H1 (cell line): ENCODE results near the gene KSR2. TPM values are rescaled to one million over a fixed set of nuclear protein-coding genes. Genes with fewer than 3 reads are reported as not detected.

ENCODE experiments used
- CTCF ChIA-PET: fragments of 300-600 bp; sonication (Branson Sonifier 250); formaldehyde crosslinking; loops from one replicate; lab custom pipeline; 2021; ENCODE audit not compliant: partially characterized antibody; lab: Charles Lee
- POLR2A ChIA-PET: fragments of 300-600 bp; sonication (Branson Sonifier 250); formaldehyde crosslinking; loops from one replicate; lab custom pipeline; 2021; ENCODE audit warnings: inconsistent platforms; ENCODE audit not compliant: partially characterized antibody; lab: Charles Lee
- DNase-seq, 2 experiments: peaks; one replicate each; pipeline versions ENCODE4 v3.0.0 to v3.0.0-alpha.2; 2010 to 2022; ENCODE audit warnings: low spot score in 2 of 2, low read depth in 1 of 2, mixed read lengths in 1 of 2
- FAIRE-seq: peaks from 2 replicates; lab custom pipeline; 2011; peaks lifted over from hg19 to GRCh38; lab: Jason Lieb, UNC
- H2AFZ ChIP-seq: 2 replicates; pipeline ENCODE4 v1.8.1; 2012; ENCODE audit warnings: low read length, inconsistent platforms
- H2AK5ac ChIP-seq: 2 replicates; pipeline ENCODE4 v1.6.1; 2013; ENCODE audit warnings: low read depth, low read length
- H2BK120ac ChIP-seq: replicated peaks from 2 replicates; pipeline ENCODE3; 2013; ENCODE audit warnings: low read depth, low read length, inconsistent platforms
- H2BK12ac ChIP-seq: 2 replicates; pipeline ENCODE4 v1.6.1; 2013; ENCODE audit warnings: low read depth, low read length
- H2BK15ac ChIP-seq: 2 replicates; pipeline ENCODE4 v1.6.1; 2013; ENCODE audit warnings: low read length
- H2BK20ac ChIP-seq: 2 replicates; pipeline ENCODE4 v1.6.1; 2013; ENCODE audit warnings: low read length
- H2BK5ac ChIP-seq: 2 replicates; pipeline ENCODE4 v1.6.1; 2013; ENCODE audit warnings: low read depth, low read length
- H3K14ac ChIP-seq: 2 replicates; pipeline ENCODE4 v1.6.1; 2013; ENCODE audit warnings: inconsistent platforms; ENCODE audit not compliant: insufficient read length
- H3K18ac ChIP-seq: 2 replicates; pipeline ENCODE4 v1.6.1; 2013; ENCODE audit warnings: low read length; ENCODE audit errors: extremely low read depth
- H3K23ac ChIP-seq: 2 replicates; pipeline ENCODE4 v1.6.1; 2013; ENCODE audit warnings: inconsistent platforms; ENCODE audit not compliant: insufficient read length
- H3K23me2 ChIP-seq: 2 replicates; pipeline ENCODE4 v1.6.1; 2013; ENCODE audit warnings: low read depth, low read length
- H3K27ac ChIP-seq: 2 replicates; pipeline ENCODE4 v1.6.1; 2011; ENCODE audit warnings: low read depth, low read length, inconsistent platforms
- H3K27me3 ChIP-seq, 4 experiments: replicated peaks in 1 of 4; 1 replicate in 1 of 4; 2 replicates in 3 of 4; pipeline versions ENCODE4 v1.6.1 to v1.8.1; 2011 to 2013; ENCODE audit warnings: low read length in 3 of 4, mild to moderate bottlenecking in 3 of 4, inconsistent platforms in 2 of 4, mixed read lengths in 2 of 4, moderate library complexity in 1 of 4; ENCODE audit not compliant: control insufficient read depth in 3 of 4, insufficient read depth in 3 of 4; ENCODE audit errors: extremely low read depth in 1 of 4
- H3K36me3 ChIP-seq, 4 experiments: 2 replicates each; pipeline versions ENCODE4 v1.6.1 to v1.8.1; 2011 to 2013; ENCODE audit warnings: mild to moderate bottlenecking in 4 of 4, low read length in 3 of 4, moderate library complexity in 2 of 4, control low read depth in 1 of 4, inconsistent platforms in 1 of 4; ENCODE audit not compliant: insufficient read depth in 4 of 4, control insufficient read depth in 2 of 4
- H3K4ac ChIP-seq: replicated peaks from 2 replicates; pipeline ENCODE3; 2013; ENCODE audit warnings: low read length, low read depth, mixed read lengths, inconsistent platforms; ENCODE audit not compliant: insufficient read length
- H3K4me1 ChIP-seq, 4 experiments: replicated peaks in 1 of 4; 1 replicate in 1 of 4; 2 replicates in 3 of 4; pipeline versions ENCODE4 v1.6.1 to v1.8.1; 2011 to 2013; ENCODE audit warnings: low read length in 3 of 4, inconsistent platforms in 2 of 4, mixed read lengths in 1 of 4; ENCODE audit not compliant: insufficient read depth in 4 of 4, control insufficient read depth in 3 of 4
- H3K4me2 ChIP-seq, 2 experiments: 2 replicates each; pipeline versions ENCODE4 v1.6.1 to v1.8.1; 2011 to 2013; ENCODE audit warnings: low read depth in 2 of 2, low read length in 2 of 2, control low read depth in 1 of 2, inconsistent platforms in 1 of 2, mild to moderate bottlenecking in 1 of 2; ENCODE audit not compliant: insufficient read depth in 1 of 2
- H3K4me3 ChIP-seq, 4 experiments: fragments of 200-600, 300-600 bp in 1 of 4; sonication (generic), shearing (Covaris generic), sonication (Bioruptor Twin) in 1 of 4; 2 replicates each; pipeline versions ENCODE4 v1.5.1 to v1.8.1; 2011 to 2016; ENCODE audit warnings: low read length in 4 of 4, low read depth in 3 of 4, control low read depth in 2 of 4, inconsistent platforms in 2 of 4, mild to moderate bottlenecking in 2 of 4, mixed read lengths in 1 of 4, moderate library complexity in 1 of 4; ENCODE audit not compliant: insufficient read depth in 2 of 4; ENCODE audit errors: extremely low read depth in 1 of 4
- H3K56ac ChIP-seq: replicated peaks from 2 replicates; pipeline ENCODE3; 2013; ENCODE audit warnings: low read depth, mild to moderate bottlenecking, mixed read lengths, low read length, inconsistent platforms; ENCODE audit not compliant: insufficient read length
- H3K79me1 ChIP-seq: 2 replicates; pipeline ENCODE4 v1.6.1; 2013; ENCODE audit warnings: low read depth, low read length, control low read depth
- H3K79me2 ChIP-seq, 2 experiments: 2 replicates each; pipeline versions ENCODE4 v1.6.1 to v1.8.1; 2012 to 2013; ENCODE audit warnings: low read length in 2 of 2, mild to moderate bottlenecking in 2 of 2, inconsistent platforms in 1 of 2; ENCODE audit not compliant: insufficient read depth in 2 of 2, control insufficient read depth in 1 of 2
- H3K9ac ChIP-seq, 4 experiments: replicated peaks in 1 of 4; 1 replicate in 1 of 4; 2 replicates in 3 of 4; pipeline versions ENCODE4 v1.6.1 to v1.8.1; 2011 to 2013; ENCODE audit warnings: low read depth in 3 of 4, low read length in 3 of 4, control low read depth in 2 of 4, mild to moderate bottlenecking in 2 of 4, moderate library complexity in 2 of 4, inconsistent platforms in 1 of 4; ENCODE audit errors: extremely low read depth in 1 of 4
- H3K9me3 ChIP-seq, 2 experiments: 2 replicates each; pipeline versions ENCODE4 v1.6.1 to v1.8.1; 2012 to 2013; ENCODE audit warnings: mild to moderate bottlenecking in 2 of 2, moderate library complexity in 2 of 2, control low read depth in 1 of 2, inconsistent platforms in 1 of 2, low read depth in 1 of 2, low read length in 1 of 2, mixed read lengths in 1 of 2; ENCODE audit not compliant: insufficient read depth in 2 of 2
- H4K20me1 ChIP-seq, 2 experiments: replicated peaks in 1 of 2; 2 replicates each; pipeline versions ENCODE3 to v1.8.1; 2011 to 2013; ENCODE audit warnings: inconsistent platforms in 2 of 2, low read length in 2 of 2, mild to moderate bottlenecking in 1 of 2; ENCODE audit not compliant: insufficient read depth in 2 of 2, control insufficient read depth in 1 of 2
- H4K5ac ChIP-seq: 2 replicates; pipeline ENCODE4 v1.6.1; 2013; ENCODE audit warnings: low read length, low read depth, mixed read lengths, inconsistent platforms; ENCODE audit not compliant: insufficient read length
- H4K8ac ChIP-seq: 2 replicates; pipeline ENCODE4 v1.8.0; 2013; ENCODE audit warnings: mild to moderate bottlenecking, moderate library complexity, low read length, inconsistent platforms; ENCODE audit not compliant: insufficient read depth; ENCODE audit errors: extremely low read depth
- H4K91ac ChIP-seq: replicated peaks from 2 replicates; pipeline ENCODE3; 2013; ENCODE audit warnings: low read length, mixed read lengths, inconsistent platforms; ENCODE audit not compliant: insufficient read length
- CHD2 ChIP-seq: IDR thresholded peaks from 2 replicates; pipeline ENCODE4 v1.6.1; 2012; ENCODE audit warnings: low read length, improper control_type of control experiment
- CTBP2 ChIP-seq: IDR thresholded peaks from 2 replicates; pipeline ENCODE4 v1.7.0; 2011; ENCODE audit warnings: borderline replicate concordance, mild to moderate bottlenecking, moderate library complexity, mixed read lengths, low read length; ENCODE audit not compliant: insufficient read depth, insufficient read length
- CTCF ChIP-seq, 3 experiments: IDR thresholded peaks; 1 replicate in 2 of 3; 2 replicates in 1 of 3; pipeline versions ENCODE4 v1.5.1 to v1.6.1; 2011; ENCODE audit warnings: low read length in 3 of 3, mild to moderate bottlenecking in 3 of 3, inconsistent platforms in 2 of 3, low read depth in 1 of 3, moderate library complexity in 1 of 3; ENCODE audit not compliant: insufficient read depth in 1 of 3; ENCODE audit errors: control extremely low read depth in 1 of 3
- GABPA ChIP-seq: IDR thresholded peaks from 2 replicates; pipeline ENCODE4 v1.6.1; 2011; ENCODE audit warnings: mild to moderate bottlenecking, low read length, moderate library complexity, borderline replicate concordance; ENCODE audit not compliant: insufficient read depth
- HDAC2 ChIP-seq, 2 experiments: fragments of 300-600 bp in 1 of 2; sonication (generic) in 1 of 2; IDR thresholded peaks; 2 replicates each; pipeline ENCODE4 v1.6.1; 2011 to 2012; ENCODE audit warnings: low read depth in 2 of 2, low read length in 2 of 2, mild to moderate bottlenecking in 2 of 2, moderate library complexity in 2 of 2, borderline replicate concordance in 1 of 2, inconsistent platforms in 1 of 2
- POU5F1 ChIP-seq: IDR thresholded peaks from 2 replicates; pipeline ENCODE4 v1.6.1; 2011; ENCODE audit warnings: low read depth, mild to moderate bottlenecking, low read length, moderate library complexity
- RXRA ChIP-seq: IDR thresholded peaks from 2 replicates; pipeline ENCODE4 v1.6.1; 2011; ENCODE audit warnings: low read depth, mild to moderate bottlenecking, low read length, moderate library complexity; ENCODE audit not compliant: insufficient read depth
- SP1 ChIP-seq: IDR thresholded peaks from 2 replicates; pipeline ENCODE4 v1.6.1; 2011; ENCODE audit warnings: low read depth, low read length
- TAF7 ChIP-seq: optimal IDR thresholded peaks from 2 replicates; pipeline ENCODE3; 2011; ENCODE audit warnings: low read depth, mild to moderate bottlenecking, inconsistent platforms, low read length, moderate library complexity, borderline replicate concordance
- TBP ChIP-seq: IDR thresholded peaks from 2 replicates; pipeline ENCODE4 v1.6.1; 2011; ENCODE audit warnings: low read depth, low read length, improper control_type of control experiment
- TCF12 ChIP-seq: IDR thresholded peaks from 2 replicates; pipeline ENCODE4 v1.6.1; 2011; ENCODE audit warnings: low read depth, mild to moderate bottlenecking, low read length
- WGBS, 2 experiments: shearing (Covaris generic) in 1 of 2; methylation state at CpG; one replicate each; pipeline versions ENCODE4 v1.1.6 to v1.1.7; 2013 to 2015; ENCODE audit warnings: low lambda C conversion rate in 2 of 2, mixed read lengths in 2 of 2, inconsistent platforms in 1 of 2, low coverage in 1 of 2, missing lambda C conversion rate in 1 of 2; ENCODE audit not compliant: insufficient replicate concordance in 2 of 2, insufficient coverage in 1 of 2, insufficient read length in 1 of 2; ENCODE audit errors: extremely low coverage in 1 of 2, missing lambda C conversion rate in 1 of 2; 5-methylcytosine and 5-hydroxymethylcytosine counted together
- polyA plus RNA-seq, 7 experiments: library from polyadenylated mRNA; depleted of rRNA in 3 of 7; stranded (reverse) in 5 of 7; unstranded in 2 of 7; fragments of >200 nt in 5 of 7; fragments of 200-250 nt in 2 of 7; gene quantifications; 1 replicate in 5 of 7; 2 replicates in 1 of 7; 4 replicates in 1 of 7; pipeline versions ENCODE4 v1.2.1 to v1.2.3, GENCODE V29; 2011 to 2013; ENCODE audit warnings: missing spikeins in 2 of 7, mixed read lengths in 2 of 7
- total RNA-seq: library from RNA; stranded (reverse); fragmentation: NEBNext Ultra II Directional; extraction: Animal tissue kit (Norgen Biotek cat#: 25700); gene quantifications from 2 replicates; pipeline ENCODE4 v1.2.1, GENCODE V29; 2021

Gene KSR2
- total and polyA plus RNA-seq, 2 of the 8 experiments (the other 6 are each of a cell fraction or from before 2014, with no cell fraction given): 0.74 to 2.2 TPM

GRCh38 chr12:117904051-117904450, 64.7 kb downstream of the KSR2 start:
- ChIA-PET POLR2A (no interaction called here), CTCF (interaction anchor here (0.6 kb wide), 1 partner anchor 29 kb away, joined by 3 read pairs; no protein-coding TSS in a partner anchor)
- Histone ChIP-seq H2BK5ac (no peak overlapping the region), H3K9ac (no peak overlapping the region), H4K5ac (no peak overlapping the region), H3K56ac (no peak overlapping the region), H2BK120ac (no peak overlapping the region), H2BK15ac (no peak overlapping the region), H4K8ac (no peak overlapping the region), H3K18ac (no peak overlapping the region), H3K27ac (no peak overlapping the region), H3K4me1 (no peaks in the 10 kb centered on the region), H3K4me3 (no peak overlapping the region), H3K79me1 (no peaks in the 10 kb centered on the region), H3K9me3 (no peaks in the 10 kb centered on the region), H4K20me1 (no peaks in the 10 kb centered on the region), H3K36me3 (no peaks in the 10 kb centered on the region), H2BK20ac (no peak overlapping the region), H2AK5ac (no peak overlapping the region), H3K14ac (no peak overlapping the region), H3K23ac (no peak overlapping the region), H4K91ac (no peak overlapping the region), H2BK12ac (no peak overlapping the region), H2AFZ (no peak overlapping the region), H3K27me3 (no peaks in the 10 kb centered on the region), H3K4me2 (no peak overlapping the region), H3K23me2 (no peaks in the 10 kb centered on the region), H3K79me2 (no peaks in the 10 kb centered on the region), H3K4ac (no peak overlapping the region)
- 96% methylated on average over 6 of the region's 6 CpGs; no CpG with 5 or more reads in 1 of the 2 experiments for WGBS, 2 experiments
- DNase-seq (no peak), FAIRE-seq (no peak)
- TF ChIP-seq GABPA (no peak), TCF12 (no peak), TBP (no peak), CHD2 (no peak), CTCF (IDR thresholded peaks at IDR 0.05; ENCODE audit: control extremely low read depth in 1 of 3, insufficient read depth in 1 of 3, low read depth in 1 of 3, low read length in 3 of 3) (no peak), TAF7 (no peak), HDAC2 (IDR thresholded peaks at IDR 0.05; ENCODE audit: borderline replicate concordance in 1 of 2, low read depth in 2 of 2, low read length in 2 of 2) (no peak), POU5F1 (no peak), CTBP2 (no peak), RXRA (no peak), SP1 (no peak)
